Urinary bladder (tissue), 4 donors: Measurements from ENCODE around the gene FBXL3. TPM values are rescaled to one million over a fixed set of nuclear protein-coding genes. Genes with fewer than 3 reads are reported as not detected.

ENCODE experiments used
- DNase-seq: peaks from one replicate; pipeline ENCODE4 v3.0.0-alpha.2; 2015; ENCODE audit errors: extremely low spot score
- H3K27ac ChIP-seq: one replicate; pipeline ENCODE4 v1.5.1; 2013; ENCODE audit warnings: low read depth, mild to moderate bottlenecking, moderate library complexity
- H3K36me3 ChIP-seq: one replicate; pipeline ENCODE4 v1.6.1; 2013; ENCODE audit warnings: mild to moderate bottlenecking, moderate library complexity; ENCODE audit not compliant: insufficient read depth
- H3K4me1 ChIP-seq: one replicate; pipeline ENCODE4 v1.6.1; 2013; ENCODE audit warnings: mild to moderate bottlenecking, moderate library complexity; ENCODE audit not compliant: insufficient read depth
- H3K4me3 ChIP-seq: one replicate; pipeline ENCODE4 v1.5.1; 2013; ENCODE audit warnings: low read depth, low read length
- WGBS: extraction: QIAGEN DNeasy Blood & Tissue Kit; methylation state at CpG from one replicate; pipeline ENCODE4 v1.1.7; 2013; 5-methylcytosine and 5-hydroxymethylcytosine counted together
- polyA plus RNA-seq: library from polyadenylated mRNA; stranded (reverse); fragments of 200-250 nt; gene quantifications from one replicate; pipeline ENCODE4 v1.2.3, GENCODE V29; 2013
- total RNA-seq: library from RNA; depleted of rRNA; stranded (reverse); fragments of >200 nt; gene quantifications from one replicate; pipeline ENCODE4 v1.2.3, GENCODE V29; 2014
- donor health status: healthy with polysubstance abuse.
- donor health status: healthy.

The FBXL3 gene
- total and polyA plus RNA-seq, 2 donors, result 33.0 to 122 TPM

- H3K27ac ChIP-seq, result peak within 1 kb of the TSS; percentile 97
- no peaks in the 10 kb centered on the region for H3K36me3 ChIP-seq
- no peaks in the 10 kb centered on the region for H3K4me1 ChIP-seq
- H3K4me3 ChIP-seq, result peak within 1 kb of the TSS; percentile 80
- DNase-seq, result peak; percentile 77
- under 1% methylated on average over 73 of the region's 73 CpGs for WGBS
Measured at GRCh38 chr13:76991796-76992547, 35.0 kb downstream of the FBXL3 start, which contains the start of gene CLN5. Gene CLN5 (plus strand): TSS chr13:76992081. CDS start chr13:76992099, 18 bp downstream.

- Histone ChIP-seq H3K36me3 (no peaks in the 10 kb centered on the region), H3K4me1 (no peaks in the 10 kb centered on the region), H3K27ac (peak overlapping the region; percentile 71), H3K4me3 (peak overlapping the region; percentile 80)
- WGBS, result 27% methylated on average over 15 of the region's 15 CpGs
- DNase-seq, result no peak
Measured at GRCh38 chr13:76991432-76991795, 35.5 kb downstream of the FBXL3 start.

GRCh38 chr13:76983676-76984075 is 43.3 kb downstream of the FBXL3 start:
- no peak for DNase-seq

GRCh38 chr13:76982061-76982460 is 44.9 kb downstream of the FBXL3 start:
- WGBS, result 57% methylated on average over 6 of the region's 6 CpGs
- Histone ChIP-seq H3K4me3 (no peak overlapping the region), H3K27ac (no peak overlapping the region), H3K4me1 (no peaks in the 10 kb centered on the region), H3K36me3 (no peaks in the 10 kb centered on the region)
- DNase-seq, result no peak

More at GRCh38 chr13:76983676-76984075, 43.3 kb downstream of the FBXL3 start:
- WGBS, result 65% methylated on average over 5 of the region's 5 CpGs
- Histone ChIP-seq H3K36me3 (no peaks in the 10 kb centered on the region), H3K4me3 (no peak overlapping the region), H3K4me1 (no peaks in the 10 kb centered on the region), H3K27ac (no peak overlapping the region)

- H3K36me3 ChIP-seq, result no peaks in the 10 kb centered on the region
- WGBS, result 4% methylated on average over 34 of the region's 34 CpGs
- no peak for DNase-seq
- H3K4me1 ChIP-seq, result no peaks in the 10 kb centered on the region
- H3K27ac ChIP-seq, result no peak overlapping the region
- peak overlapping the region; percentile 5 for H3K4me3 ChIP-seq
Measured at GRCh38 chr13:76980075-76980718, 46.8 kb downstream of the FBXL3 start.

- H3K36me3 ChIP-seq, result no peaks in the 10 kb centered on the region
- WGBS, result 85% methylated on average over 5 of the region's 5 CpGs
Measured at GRCh38 chr13:76976929-76977328, 50.0 kb downstream of the FBXL3 start.

GRCh38 chr13:76976490-76976889 is 50.5 kb downstream of the FBXL3 start:
- Histone ChIP-seq H3K4me1 (no peaks in the 10 kb centered on the region), H3K4me3 (no peak overlapping the region), H3K27ac (no peak overlapping the region), H3K36me3 (no peaks in the 10 kb centered on the region)
- DNase-seq, result no peak
- 63% methylated on average over 8 of the region's 8 CpGs for WGBS

More at GRCh38 chr13:76976929-76977328, 50.0 kb downstream of the FBXL3 start:
- Histone ChIP-seq H3K4me1 (no peaks in the 10 kb centered on the region), H3K4me3 (no peak overlapping the region), H3K27ac (no peak overlapping the region)
- no peak for DNase-seq

GRCh38 chr13:76975863-76976262 is 51.1 kb downstream of the FBXL3 start:
- H3K36me3 ChIP-seq, result no peaks in the 10 kb centered on the region
- no peak overlapping the region for H3K4me3 ChIP-seq

GRCh38 chr13:76974618-76974975 is 52.4 kb downstream of the FBXL3 start:
- H3K36me3 ChIP-seq, result no peaks in the 10 kb centered on the region
- 94% methylated on average over 3 of the region's 3 CpGs for WGBS
- H3K4me1 ChIP-seq, result no peaks in the 10 kb centered on the region
- no peak for DNase-seq
- no peak overlapping the region for H3K27ac ChIP-seq
- no peak overlapping the region for H3K4me3 ChIP-seq

More at GRCh38 chr13:76975863-76976262, 51.1 kb downstream of the FBXL3 start:
- no peak for DNase-seq
- H3K4me1 ChIP-seq, result no peaks in the 10 kb centered on the region
- no peak overlapping the region for H3K27ac ChIP-seq
- WGBS, result 93% methylated on average over 6 of the region's 6 CpGs

- WGBS, result 94% methylated on average over 6 of the region's 6 CpGs
- H3K4me1 ChIP-seq, result no peaks in the 10 kb centered on the region
Measured at GRCh38 chr13:76973920-76974617, 52.9 kb downstream of the FBXL3 start.

GRCh38 chr13:76971851-76972829 is 54.8 kb downstream of the FBXL3 start:
- Histone ChIP-seq H3K4me3 (no peak overlapping the region), H3K36me3 (no peaks in the 10 kb centered on the region), H3K27ac (no peak overlapping the region), H3K4me1 (no peaks in the 10 kb centered on the region)
- 60% methylated on average over 19 of the region's 19 CpGs for WGBS
- DNase-seq, result no peak

More at GRCh38 chr13:76973920-76974617, 52.9 kb downstream of the FBXL3 start:
- DNase-seq, result no peak
- H3K36me3 ChIP-seq, result no peaks in the 10 kb centered on the region
- no peak overlapping the region for H3K4me3 ChIP-seq
- H3K27ac ChIP-seq, result no peak overlapping the region

- no peaks in the 10 kb centered on the region for H3K36me3 ChIP-seq
- no peak for DNase-seq
- no peak overlapping the region for H3K4me3 ChIP-seq
- no peaks in the 10 kb centered on the region for H3K4me1 ChIP-seq
- H3K27ac ChIP-seq, result no peak overlapping the region
- 66% methylated on average over 3 of the region's 3 CpGs for WGBS
Measured at GRCh38 chr13:76971215-76971614, 55.7 kb downstream of the FBXL3 start.
